ENCODE data around the gene DSEL. TPM values are rescaled to one million over a fixed set of nuclear protein-coding genes. Genes with fewer than 3 reads are reported as not detected.

Gene DSEL
- total RNA-seq, 1 donor, result 119 TPM

DNA sequence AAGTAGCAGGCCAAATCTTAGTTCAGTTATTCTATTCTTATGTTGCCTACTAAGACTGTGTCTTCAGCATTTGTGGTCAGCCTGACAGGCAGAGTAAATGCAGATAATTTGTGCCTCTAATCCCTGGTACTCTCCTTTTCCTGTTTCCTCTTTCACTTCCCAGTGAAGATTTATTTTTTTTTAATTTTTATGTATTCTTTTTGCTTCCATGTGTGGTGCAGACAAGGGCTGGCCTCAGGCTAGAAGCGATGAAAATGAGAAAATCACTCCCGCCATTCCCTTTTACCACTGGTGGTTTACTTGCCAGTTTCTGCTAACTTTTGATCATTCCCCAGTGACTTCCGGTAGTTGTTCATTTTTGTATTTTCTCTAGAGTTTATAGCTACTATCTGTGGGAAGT lies 30.9 kb downstream of the DSEL start:
- H3K79me2 ChIP-seq (ENCODE audit: insufficient read depth, low read length), result no peaks in the 10 kb centered on the region
- H2AFZ ChIP-seq (ENCODE audit: low read length), result no peak overlapping the region
- H4K20me1 ChIP-seq (ENCODE audit: insufficient read depth, low read length), result no peaks in the 10 kb centered on the region
- no peak overlapping the region for H3K27ac ChIP-seq (ENCODE audit: low read depth, low read length)
- no peak for DNase-seq (ENCODE audit: insufficient read length, low spot score, missing footprints)
- no peaks in the 10 kb centered on the region for H3K36me3 ChIP-seq (ENCODE audit: insufficient read depth, low read length)
- H3K4me3 ChIP-seq (ENCODE audit: insufficient read depth, low read length), result no peak overlapping the region
- no peak overlapping the region for H3K4me2 ChIP-seq (ENCODE audit: insufficient read depth, low read length)
- H3K27me3 ChIP-seq (ENCODE audit: insufficient read depth, low read length), result no peaks in the 10 kb centered on the region
- H3K4me1 ChIP-seq (ENCODE audit: insufficient read depth, low read length), result no peaks in the 10 kb centered on the region
- no peaks in the 10 kb centered on the region for H3K9me3 ChIP-seq (ENCODE audit: low read depth, low read length)
- TF ChIP-seq, protein P1, sequence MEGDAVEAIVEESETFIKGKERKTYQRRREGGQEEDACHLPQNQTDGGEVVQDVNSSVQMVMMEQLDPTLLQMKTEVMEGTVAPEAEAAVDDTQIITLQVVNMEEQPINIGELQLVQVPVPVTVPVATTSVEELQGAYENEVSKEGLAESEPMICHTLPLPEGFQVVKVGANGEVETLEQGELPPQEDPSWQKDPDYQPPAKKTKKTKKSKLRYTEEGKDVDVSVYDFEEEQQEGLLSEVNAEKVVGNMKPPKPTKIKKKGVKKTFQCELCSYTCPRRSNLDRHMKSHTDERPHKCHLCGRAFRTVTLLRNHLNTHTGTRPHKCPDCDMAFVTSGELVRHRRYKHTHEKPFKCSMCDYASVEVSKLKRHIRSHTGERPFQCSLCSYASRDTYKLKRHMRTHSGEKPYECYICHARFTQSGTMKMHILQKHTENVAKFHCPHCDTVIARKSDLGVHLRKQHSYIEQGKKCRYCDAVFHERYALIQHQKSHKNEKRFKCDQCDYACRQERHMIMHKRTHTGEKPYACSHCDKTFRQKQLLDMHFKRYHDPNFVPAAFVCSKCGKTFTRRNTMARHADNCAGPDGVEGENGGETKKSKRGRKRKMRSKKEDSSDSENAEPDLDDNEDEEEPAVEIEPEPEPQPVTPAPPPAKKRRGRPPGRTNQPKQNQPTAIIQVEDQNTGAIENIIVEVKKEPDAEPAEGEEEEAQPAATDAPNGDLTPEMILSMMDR (IDR thresholded peaks at IDR 0.05; ENCODE audit: extremely low read depth, low read depth, low read length), result no peak

DNA sequence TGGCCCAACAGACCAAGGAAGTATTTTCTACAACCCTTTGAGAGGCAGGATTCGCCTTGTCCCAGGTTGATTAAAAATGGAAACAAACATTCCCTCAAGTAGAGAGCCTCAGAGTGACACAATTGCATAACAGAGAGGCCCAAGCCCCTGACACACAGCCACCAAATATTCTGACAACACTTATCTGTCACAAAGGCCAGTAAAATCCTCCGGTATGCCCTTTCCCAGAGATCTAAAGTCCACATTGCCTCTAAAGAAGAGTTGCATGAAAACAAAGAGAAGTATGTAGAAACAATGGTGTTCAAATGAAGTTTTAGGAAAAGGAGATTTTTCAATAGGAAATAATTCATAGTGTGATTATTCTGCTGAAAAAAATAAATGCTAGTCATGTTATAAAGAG lies 32.1 kb downstream of the DSEL start:
- DNase-seq (ENCODE audit: insufficient read length, low spot score, missing footprints), result no peak
- H3K36me3 ChIP-seq (ENCODE audit: insufficient read depth, low read length), result no peaks in the 10 kb centered on the region
- H3K4me3 ChIP-seq (ENCODE audit: insufficient read depth, low read length), result no peak overlapping the region
- no peak overlapping the region for H2AFZ ChIP-seq (ENCODE audit: low read length)
- H3K4me1 ChIP-seq (ENCODE audit: insufficient read depth, low read length), result no peaks in the 10 kb centered on the region
- H3K27ac ChIP-seq (ENCODE audit: low read depth, low read length), result no peak overlapping the region
- no peaks in the 10 kb centered on the region for H3K79me2 ChIP-seq (ENCODE audit: insufficient read depth, low read length)
- TF ChIP-seq, protein P1 (IDR thresholded peaks at IDR 0.05; ENCODE audit: extremely low read depth, low read depth, low read length), result no peak
- no peaks in the 10 kb centered on the region for H3K27me3 ChIP-seq (ENCODE audit: insufficient read depth, low read length)
- no peaks in the 10 kb centered on the region for H4K20me1 ChIP-seq (ENCODE audit: insufficient read depth, low read length)
- H3K9me3 ChIP-seq (ENCODE audit: low read depth, low read length), result no peaks in the 10 kb centered on the region
- no peak overlapping the region for H3K4me2 ChIP-seq (ENCODE audit: insufficient read depth, low read length)

DNA sequence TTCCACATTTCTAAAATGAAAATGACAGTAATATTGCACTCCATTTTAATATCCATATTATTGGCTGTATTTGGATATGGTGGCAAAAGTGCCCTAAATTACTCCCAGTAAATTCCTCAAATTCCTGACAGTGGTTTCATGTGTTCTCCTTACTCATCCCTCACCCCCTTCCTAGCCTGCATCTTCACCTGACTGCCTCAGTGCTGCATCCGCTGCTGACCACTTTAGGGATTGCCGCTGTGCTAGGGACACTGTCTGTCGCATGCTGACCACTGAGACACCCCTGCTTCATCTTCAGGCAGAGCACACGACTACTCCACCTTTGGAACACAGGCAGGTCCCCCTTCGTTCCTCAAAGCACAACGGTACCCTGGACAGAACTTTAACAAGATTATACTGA lies 32.6 kb downstream of the DSEL start:
- Histone ChIP-seq H4K20me1 (ENCODE audit: insufficient read depth, low read length) (no peaks in the 10 kb centered on the region), H3K4me3 (ENCODE audit: insufficient read depth, low read length) (no peak overlapping the region), H3K27me3 (ENCODE audit: insufficient read depth, low read length) (no peaks in the 10 kb centered on the region), H3K9me3 (ENCODE audit: low read depth, low read length) (no peaks in the 10 kb centered on the region), H3K79me2 (ENCODE audit: insufficient read depth, low read length) (no peaks in the 10 kb centered on the region), H3K36me3 (ENCODE audit: insufficient read depth, low read length) (no peaks in the 10 kb centered on the region), H3K27ac (ENCODE audit: low read depth, low read length) (no peak overlapping the region), H3K4me2 (ENCODE audit: insufficient read depth, low read length) (no peak overlapping the region), H3K4me1 (ENCODE audit: insufficient read depth, low read length) (no peaks in the 10 kb centered on the region), H2AFZ (ENCODE audit: low read length) (no peak overlapping the region)
- DNase-seq (ENCODE audit: insufficient read length, low spot score, missing footprints), result no peak
- TF ChIP-seq, protein P1 (IDR thresholded peaks at IDR 0.05; ENCODE audit: extremely low read depth, low read depth, low read length), result no peak

DNA sequence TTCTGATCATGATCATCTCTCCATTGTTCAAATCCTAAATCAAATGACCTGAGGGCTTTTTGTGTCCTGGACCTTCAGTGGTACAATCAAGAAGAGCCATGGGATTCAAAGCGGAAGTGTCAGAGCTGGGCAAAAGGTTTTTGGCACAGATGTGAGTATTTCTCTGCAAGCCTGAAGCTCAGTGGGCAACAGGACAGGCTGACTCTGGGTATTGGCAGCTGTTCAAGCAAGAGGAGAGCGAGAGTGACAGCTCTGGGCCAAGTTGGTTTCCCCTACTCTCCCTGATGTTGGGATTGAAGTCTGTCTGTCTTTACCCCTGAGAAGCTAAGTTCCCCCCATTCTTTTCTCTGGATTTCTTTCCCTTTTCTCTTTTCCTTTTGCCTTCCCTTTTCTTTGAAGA lies 33.3 kb downstream of the DSEL start:
- H3K4me1 ChIP-seq (ENCODE audit: insufficient read depth, low read length), result no peaks in the 10 kb centered on the region
- H3K27me3 ChIP-seq (ENCODE audit: insufficient read depth, low read length), result no peaks in the 10 kb centered on the region
- H3K4me2 ChIP-seq (ENCODE audit: insufficient read depth, low read length), result no peak overlapping the region
- H4K20me1 ChIP-seq (ENCODE audit: insufficient read depth, low read length), result no peaks in the 10 kb centered on the region
- TF ChIP-seq, protein P1 (IDR thresholded peaks at IDR 0.05; ENCODE audit: extremely low read depth, low read depth, low read length), result no peak
- no peaks in the 10 kb centered on the region for H3K79me2 ChIP-seq (ENCODE audit: insufficient read depth, low read length)
- no peaks in the 10 kb centered on the region for H3K9me3 ChIP-seq (ENCODE audit: low read depth, low read length)
- no peak overlapping the region for H3K27ac ChIP-seq (ENCODE audit: low read depth, low read length)
- H3K36me3 ChIP-seq (ENCODE audit: insufficient read depth, low read length), result no peaks in the 10 kb centered on the region
- no peak for DNase-seq (ENCODE audit: insufficient read length, low spot score, missing footprints)
- no peak overlapping the region for H2AFZ ChIP-seq (ENCODE audit: low read length)
- H3K4me3 ChIP-seq (ENCODE audit: insufficient read depth, low read length), result no peak overlapping the region
